ENCODE measurements around the gene MRPS11.

GRCh38 chr15:88512078-88512477, 44.6 kb downstream of the MRPS11 start:
- no peak for TF ChIP-seq EZH2 (IDR thresholded peaks at IDR 0.05)
- no peak for TF ChIP-seq POLR2AphosphoS5 (IDR thresholded peaks at IDR 0.05; ENCODE audit: borderline replicate concordance, low read depth, low read length)
